ENCODE measurements around the gene CDCP1.

The CDCP1 gene

GRCh38 chr3:45106874-45107273 is 39.3 kb downstream of the CDCP1 start:
- no peak for DNase-seq

GRCh38 chr3:45105855-45106671 is 40.1 kb downstream of the CDCP1 start:
- DNase-seq, result peak; percentile 46 to 52

- peak in 1 of 2 donors; percentile 2 for DNase-seq
Measured at GRCh38 chr3:45104715-45105711, 41.2 kb downstream of the CDCP1 start.

- DNase-seq, result no peak
Measured at GRCh38 chr3:45103753-45104714, 42.1 kb downstream of the CDCP1 start.

GRCh38 chr3:45103334-45103733 is 42.8 kb downstream of the CDCP1 start:
- DNase-seq, result no peak

GRCh38 chr3:45100981-45101407 is 45.2 kb downstream of the CDCP1 start:
- DNase-seq, result peak in 1 of 2 donors; percentile 37

GRCh38 chr3:45098310-45098709 is 47.9 kb downstream of the CDCP1 start:
- DNase-seq, result no peak

- DNase-seq, result no peak
Measured at GRCh38 chr3:45097296-45097883, 48.8 kb downstream of the CDCP1 start.

GRCh38 chr3:45095916-45096526 is 50.2 kb downstream of the CDCP1 start:
- no peak for DNase-seq

GRCh38 chr3:45093176-45093575 is 53.0 kb downstream of the CDCP1 start:
- no peak for DNase-seq

GRCh38 chr3:45092132-45093031 is 53.8 kb downstream of the CDCP1 start:
- DNase-seq, result no peak

GRCh38 chr3:45090855-45091254 is 55.3 kb downstream of the CDCP1 start:
- DNase-seq, result no peak

GRCh38 chr3:45088543-45089358 is 57.4 kb downstream of the CDCP1 start:
- no peak for DNase-seq

- no peak for DNase-seq
Measured at GRCh38 chr3:45087155-45087554, 59.0 kb downstream of the CDCP1 start.

GRCh38 chr3:45084820-45085816 is 61.1 kb downstream of the CDCP1 start:
- DNase-seq, result no peak

- DNase-seq, result no peak
Measured at GRCh38 chr3:45084361-45084760, 61.8 kb downstream of the CDCP1 start.

GRCh38 chr3:45083023-45083422 is 63.2 kb downstream of the CDCP1 start:
- no peak for DNase-seq

GRCh38 chr3:45082142-45082538 is 64.0 kb downstream of the CDCP1 start:
- DNase-seq, result no peak

Measured in CD4-positive, alpha-beta T cell treated with Interleukin-1 beta for 1 hour (primary cell).